SK-N-SH (cell line): ENCODE data around the gene GPR39. TPM values are rescaled to one million over a fixed set of nuclear protein-coding genes. Genes with fewer than 3 reads are reported as not detected.

Experiments
- CTCF ChIA-PET: fragments of 300-600, 350-600 bp; formaldehyde crosslinking; extraction: SDS; loops from one replicate; lab custom pipeline; 2021; lab: Yijun Ruan, JAX
- POLR2A ChIA-PET: fragments of 350-600 bp; sonication (Branson Sonifier 250); formaldehyde crosslinking; extraction: SDS; loops from one replicate; lab custom pipeline; 2020; ENCODE audit warnings: antibody characterized with exemption, inconsistent platforms; lab: Yijun Ruan, JAX
- DNase-seq: peaks from one replicate; pipeline ENCODE4 v3.0.0; 2012
- H2AFZ ChIP-seq: fragments of 200-600 bp; sonication (generic); 2 replicates; pipeline ENCODE4 v1.8.1; 2016; ENCODE audit warnings: antibody characterized with exemption, mild to moderate bottlenecking, low read depth
- H3F3A ChIP-seq: fragments of 200-600 bp; sonication (generic); replicated peaks from 2 replicates; pipeline ENCODE3; 2016; ENCODE audit warnings: antibody characterized with exemption, mild to moderate bottlenecking; ENCODE audit not compliant: insufficient read depth
- H3K27ac ChIP-seq, 2 experiments: fragments of 200-500 bp in 1 of 2; fragments of 200-600 bp in 1 of 2; sonication (Bioruptor generic) in 1 of 2; sonication (generic), shearing (Covaris generic) in 1 of 2; 2 replicates each; pipeline versions ENCODE4 v1.5.1 to v1.6.1; 2014 to 2016; ENCODE audit warnings: low read depth in 2 of 2, inconsistent platforms in 1 of 2, low read length in 1 of 2, mild to moderate bottlenecking in 1 of 2, mixed read lengths in 1 of 2
- H3K27me3 ChIP-seq: fragments of 200-600 bp; sonication (generic), shearing (Covaris generic); 2 replicates; pipeline ENCODE4 v1.6.1; 2016; ENCODE audit warnings: mixed run types; ENCODE audit not compliant: insufficient read depth
- H3K36me3 ChIP-seq, 2 experiments: fragments of 200-500 bp in 1 of 2; fragments of 200-600 bp in 1 of 2; sonication (Bioruptor generic) in 1 of 2; sonication (generic) in 1 of 2; replicated peaks in 1 of 2; 2 replicates each; pipeline versions ENCODE3 to v1.5.1; 2014 to 2016; ENCODE audit warnings: low read length in 1 of 2, mild to moderate bottlenecking in 1 of 2; ENCODE audit not compliant: insufficient read depth in 2 of 2, control insufficient read depth in 1 of 2
- H3K4me1 ChIP-seq, 2 experiments: fragments of 200-500 bp in 1 of 2; fragments of 200-600 bp in 1 of 2; sonication (Bioruptor generic) in 1 of 2; sonication (generic), shearing (Covaris generic) in 1 of 2; 2 replicates each; pipeline versions ENCODE4 v1.5.1 to v1.6.1; 2014 to 2016; ENCODE audit warnings: low read depth in 1 of 2, low read length in 1 of 2, mixed run types in 1 of 2; ENCODE audit not compliant: insufficient read depth in 2 of 2, control insufficient read depth in 1 of 2
- H3K4me2 ChIP-seq: fragments of 200-600 bp; sonication (generic), shearing (Covaris generic); 2 replicates; pipeline ENCODE4 v1.6.1; 2017; ENCODE audit warnings: mixed run types
- H3K4me3 ChIP-seq, 2 experiments: fragments of 200-500 bp in 1 of 2; fragments of 200-600 bp in 1 of 2; sonication (Bioruptor generic) in 1 of 2; sonication (generic), shearing (Covaris generic) in 1 of 2; 2 replicates each; pipeline versions ENCODE4 v1.5.1 to v1.8.1; 2014 to 2016; ENCODE audit warnings: low read depth in 2 of 2, inconsistent platforms in 1 of 2, low read length in 1 of 2, mild to moderate bottlenecking in 1 of 2, mixed read lengths in 1 of 2, moderate library complexity in 1 of 2
- H3K79me2 ChIP-seq: fragments of 200-600 bp; sonication (generic); 2 replicates; pipeline ENCODE4 v1.8.1; 2017; ENCODE audit warnings: mild to moderate bottlenecking; ENCODE audit not compliant: insufficient read depth
- H3K9ac ChIP-seq: fragments of 200-600 bp; sonication (generic); 2 replicates; pipeline ENCODE4 v1.6.1; 2017; ENCODE audit warnings: mixed run types
- H3K9me2 ChIP-seq: fragments of 200-600 bp; sonication (generic); 2 replicates; pipeline ENCODE4 v1.6.1; 2017; ENCODE audit warnings: mixed run types
- H3K9me3 ChIP-seq: fragments of 200-600 bp; sonication (generic); 2 replicates; pipeline ENCODE4 v1.6.1; 2017; ENCODE audit warnings: mixed run types, mild to moderate bottlenecking, moderate library complexity
- H4K20me1 ChIP-seq: fragments of 200-600 bp; sonication (generic); 2 replicates; pipeline ENCODE4 v1.6.1; 2017; ENCODE audit warnings: mild to moderate bottlenecking, mixed run types; ENCODE audit not compliant: insufficient read depth
- CHD2 ChIP-seq: fragments of 150-350 bp; IDR thresholded peaks from 2 replicates; pipeline ENCODE4 v1.6.1; 2018; ENCODE audit warnings: low read length; ENCODE audit not compliant: partially characterized antibody
- ELF1 ChIP-seq: IDR thresholded peaks from 2 replicates; pipeline ENCODE4 v1.4.0; 2012
- MEF2A ChIP-seq: IDR thresholded peaks from 2 replicates; pipeline ENCODE4 v1.4.0; 2012; ENCODE audit warnings: low read depth, borderline replicate concordance
- PBX3 ChIP-seq: IDR thresholded peaks from 2 replicates; pipeline ENCODE4; 2012
- POLR2AphosphoS5 ChIP-seq: IDR thresholded peaks from 2 replicates; pipeline ENCODE4 v1.6.1; 2012; ENCODE audit warnings: low read depth, low read length
- RAD21 ChIP-seq: IDR thresholded peaks from 2 replicates; pipeline ENCODE4 v1.6.1; 2012; ENCODE audit warnings: mild to moderate bottlenecking, low read length
- SIN3A ChIP-seq: IDR thresholded peaks from 2 replicates; pipeline ENCODE4 v1.6.1; 2012; ENCODE audit warnings: low read depth, mild to moderate bottlenecking, low read length, moderate library complexity, borderline replicate concordance
- SMC3 ChIP-seq: IDR thresholded peaks from 2 replicates; pipeline ENCODE4 v1.6.1; 2012; ENCODE audit warnings: low read depth, low read length, improper control_type of control experiment
- TCF12 ChIP-seq: IDR thresholded peaks from 2 replicates; pipeline ENCODE4 v1.4.0; 2012
- TEAD4 ChIP-seq: IDR thresholded peaks from 2 replicates; pipeline ENCODE4 v1.4.0; 2012; ENCODE audit warnings: mild to moderate bottlenecking, borderline replicate concordance; ENCODE audit not compliant: insufficient read depth
- YY1 ChIP-seq: IDR thresholded peaks from 2 replicates; pipeline ENCODE4 v1.4.0; 2012; ENCODE audit warnings: low read depth, mild to moderate bottlenecking
- WGBS: methylation state at CpG from one replicate; pipeline ENCODE4 v1.1.6; 2017; ENCODE audit warnings: low lambda C conversion rate; 5-methylcytosine and 5-hydroxymethylcytosine counted together
- polyA plus RNA-seq, 3 experiments: library from polyadenylated mRNA; depleted of rRNA; stranded (reverse); fragments of >200 nt; gene quantifications; 2 replicates each; pipeline ENCODE4 v1.2.3, GENCODE V29; 2012
- TF ChIP-seq, protein P1 (sequence below): IDR thresholded peaks from 2 replicates; pipeline ENCODE4 v1.6.1; 2012; ENCODE audit warnings: mild to moderate bottlenecking, low read depth, low read length, moderate library complexity
- TF ChIP-seq, protein P2 (sequence below): fragments of 200-600 bp; sonication (generic); IDR thresholded peaks from 2 replicates; pipeline ENCODE4 v1.6.1; 2017; ENCODE audit warnings: antibody characterized with exemption, mild to moderate bottlenecking, moderate library complexity

The GPR39 gene
- polyA plus RNA-seq, 1 of the 3 experiments (the other 2 are of a cell fraction) = 2.3 TPM

DNA sequence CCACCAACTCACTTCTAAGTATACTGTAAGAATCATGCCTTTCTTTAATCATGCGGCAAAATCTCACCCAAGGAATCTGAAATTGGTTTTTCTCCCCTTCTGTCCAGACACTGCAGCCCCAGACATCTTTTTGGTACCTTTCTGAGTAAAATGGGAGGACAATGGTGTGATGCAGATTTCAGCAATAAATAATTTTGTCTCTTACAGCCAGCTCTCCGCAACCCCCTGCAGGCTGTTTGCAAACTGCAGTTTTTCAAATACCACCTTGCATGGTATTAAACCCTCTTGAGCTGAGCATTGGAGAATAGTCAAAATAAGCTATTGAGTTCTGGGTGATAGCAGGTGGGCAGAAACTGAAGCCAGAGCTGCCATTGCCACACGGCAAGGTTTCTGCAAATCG lies 32.2 kb downstream of the GPR39 start (continued):
- TF ChIP-seq RAD21 (peak; percentile 74), CHD2 (no peak), SMC3 (peak; percentile 64), PBX3 (peak; percentile 9; the same call in 1 of the 2 replicates), ELF1 (no peak)

DNA sequence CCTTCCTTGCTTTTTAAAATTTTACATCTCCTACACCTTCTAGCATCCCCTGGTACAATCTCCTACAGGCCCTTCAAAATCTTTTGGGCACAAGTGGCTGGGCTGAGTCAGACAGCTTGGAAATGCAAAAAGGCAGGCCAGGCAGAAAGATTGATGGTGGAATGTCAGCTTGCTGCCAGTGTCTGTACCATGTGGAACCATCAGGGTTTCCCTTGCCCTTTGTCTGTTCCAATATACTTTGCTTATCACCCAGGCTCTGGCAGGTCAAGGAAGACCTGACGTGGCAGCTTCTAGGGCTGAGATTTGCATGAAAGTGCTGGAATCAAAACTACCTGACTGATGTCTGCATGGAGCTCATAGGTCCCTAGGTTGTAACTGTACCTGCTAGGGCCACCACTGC lies 33.3 kb downstream of the GPR39 start:
- H3K4me3 ChIP-seq = no peak overlapping the region
- H2AFZ ChIP-seq = no peak overlapping the region
- no peaks in the 10 kb centered on the region for H3K79me2 ChIP-seq
- DNase-seq = no peak
- CTCF ChIA-PET = interaction anchor here (1.2 to 5.1 kb wide), 9 partner anchors 13 to 227 kb away, joined by 3 to 30 read pairs (median 4); no protein-coding TSS in a partner anchor
- no peaks in the 10 kb centered on the region for H3K27me3 ChIP-seq
- no peaks in the 10 kb centered on the region for H3F3A ChIP-seq
- no peaks in the 10 kb centered on the region for H3K9me3 ChIP-seq
- H3K27ac ChIP-seq = no peak overlapping the region
- POLR2A ChIA-PET = interaction anchor here (0.9 kb wide), 1 partner anchor 15 kb away, joined by 3 read pairs; no protein-coding TSS in a partner anchor
- no peaks in the 10 kb centered on the region for H4K20me1 ChIP-seq
- no peaks in the 10 kb centered on the region for H3K36me3 ChIP-seq
- H3K9ac ChIP-seq = no peak overlapping the region
- 100% methylated on average over 1 of the region's 1 CpG for WGBS
- no peaks in the 10 kb centered on the region for H3K9me2 ChIP-seq
- no peak overlapping the region for H3K4me2 ChIP-seq
- no peaks in the 10 kb centered on the region for H3K4me1 ChIP-seq
- TF ChIP-seq TCF12 (no peak), POLR2AphosphoS5 (no peak), YY1 (no peak), SIN3A (no peak), TEAD4 (no peak), MEF2A (no peak), PBX3 (0 out of 2 replicates have a peak, but pooled peaks have one; percentile 14)
- TF ChIP-seq, protein P1, sequence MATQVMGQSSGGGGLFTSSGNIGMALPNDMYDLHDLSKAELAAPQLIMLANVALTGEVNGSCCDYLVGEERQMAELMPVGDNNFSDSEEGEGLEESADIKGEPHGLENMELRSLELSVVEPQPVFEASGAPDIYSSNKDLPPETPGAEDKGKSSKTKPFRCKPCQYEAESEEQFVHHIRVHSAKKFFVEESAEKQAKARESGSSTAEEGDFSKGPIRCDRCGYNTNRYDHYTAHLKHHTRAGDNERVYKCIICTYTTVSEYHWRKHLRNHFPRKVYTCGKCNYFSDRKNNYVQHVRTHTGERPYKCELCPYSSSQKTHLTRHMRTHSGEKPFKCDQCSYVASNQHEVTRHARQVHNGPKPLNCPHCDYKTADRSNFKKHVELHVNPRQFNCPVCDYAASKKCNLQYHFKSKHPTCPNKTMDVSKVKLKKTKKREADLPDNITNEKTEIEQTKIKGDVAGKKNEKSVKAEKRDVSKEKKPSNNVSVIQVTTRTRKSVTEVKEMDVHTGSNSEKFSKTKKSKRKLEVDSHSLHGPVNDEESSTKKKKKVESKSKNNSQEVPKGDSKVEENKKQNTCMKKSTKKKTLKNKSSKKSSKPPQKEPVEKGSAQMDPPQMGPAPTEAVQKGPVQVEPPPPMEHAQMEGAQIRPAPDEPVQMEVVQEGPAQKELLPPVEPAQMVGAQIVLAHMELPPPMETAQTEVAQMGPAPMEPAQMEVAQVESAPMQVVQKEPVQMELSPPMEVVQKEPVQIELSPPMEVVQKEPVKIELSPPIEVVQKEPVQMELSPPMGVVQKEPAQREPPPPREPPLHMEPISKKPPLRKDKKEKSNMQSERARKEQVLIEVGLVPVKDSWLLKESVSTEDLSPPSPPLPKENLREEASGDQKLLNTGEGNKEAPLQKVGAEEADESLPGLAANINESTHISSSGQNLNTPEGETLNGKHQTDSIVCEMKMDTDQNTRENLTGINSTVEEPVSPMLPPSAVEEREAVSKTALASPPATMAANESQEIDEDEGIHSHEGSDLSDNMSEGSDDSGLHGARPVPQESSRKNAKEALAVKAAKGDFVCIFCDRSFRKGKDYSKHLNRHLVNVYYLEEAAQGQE = no peak
- TF ChIP-seq, protein P2, sequence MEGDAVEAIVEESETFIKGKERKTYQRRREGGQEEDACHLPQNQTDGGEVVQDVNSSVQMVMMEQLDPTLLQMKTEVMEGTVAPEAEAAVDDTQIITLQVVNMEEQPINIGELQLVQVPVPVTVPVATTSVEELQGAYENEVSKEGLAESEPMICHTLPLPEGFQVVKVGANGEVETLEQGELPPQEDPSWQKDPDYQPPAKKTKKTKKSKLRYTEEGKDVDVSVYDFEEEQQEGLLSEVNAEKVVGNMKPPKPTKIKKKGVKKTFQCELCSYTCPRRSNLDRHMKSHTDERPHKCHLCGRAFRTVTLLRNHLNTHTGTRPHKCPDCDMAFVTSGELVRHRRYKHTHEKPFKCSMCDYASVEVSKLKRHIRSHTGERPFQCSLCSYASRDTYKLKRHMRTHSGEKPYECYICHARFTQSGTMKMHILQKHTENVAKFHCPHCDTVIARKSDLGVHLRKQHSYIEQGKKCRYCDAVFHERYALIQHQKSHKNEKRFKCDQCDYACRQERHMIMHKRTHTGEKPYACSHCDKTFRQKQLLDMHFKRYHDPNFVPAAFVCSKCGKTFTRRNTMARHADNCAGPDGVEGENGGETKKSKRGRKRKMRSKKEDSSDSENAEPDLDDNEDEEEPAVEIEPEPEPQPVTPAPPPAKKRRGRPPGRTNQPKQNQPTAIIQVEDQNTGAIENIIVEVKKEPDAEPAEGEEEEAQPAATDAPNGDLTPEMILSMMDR = no peak
